ENCODE data around the gene IPO11. TPM values are rescaled to one million over a fixed set of nuclear protein-coding genes. Genes with fewer than 3 reads are reported as not detected.

IPO11 gene
- total RNA-seq, 4 donors from 2014 or later, result 20.4 to 44.6 (median 34.1) TPM

GRCh38 chr5:62587737-62588136 is 175.2 kb downstream of the IPO11 start:
- 87 to 89% methylated on average over 3 of the region's 3 CpGs for WGBS, 2 donors
- Histone ChIP-seq H3K4me1 (peaks cover 0 to 4% (median 0%) of the 10 kb centered on the region in 4 donors), H3K9me3 (no peaks in the 10 kb centered on the region), H3K36me3 (peaks cover 0 to 38% (median 3%) of the 10 kb centered on the region in 3 donors), H3K4me3 (no peak overlapping the region), H3K27me3 (no peaks in the 10 kb centered on the region), H3K27ac (no peak overlapping the region)
- TF ChIP-seq EP300 (IDR thresholded peaks at IDR 0.05), result no peak
- no peak for TF ChIP-seq POLR2A (IDR thresholded peaks at IDR 0.05)
- no peak for TF ChIP-seq CTCF (IDR thresholded peaks at IDR 0.05)
- DNase-seq (ENCODE audit: low spot score in 2 of 2), result no peak

- 95 to 97% methylated on average over 4 of the region's 4 CpGs for WGBS, 2 donors
- peaks cover 0 to 4% (median 0%) of the 10 kb centered on the region in 4 donors for H3K4me1 ChIP-seq
- peaks cover 0 to 47% (median 3%) of the 10 kb centered on the region in 3 donors for H3K36me3 ChIP-seq
- TF ChIP-seq CTCF (IDR thresholded peaks at IDR 0.05) (no peak), EP300 (IDR thresholded peaks at IDR 0.05) (no peak), POLR2A (IDR thresholded peaks at IDR 0.05) (no peak)
- H3K27me3 ChIP-seq, result no peaks in the 10 kb centered on the region
- no peaks in the 10 kb centered on the region for H3K9me3 ChIP-seq
- no peak for DNase-seq (ENCODE audit: low spot score in 2 of 2)
- H3K4me3 ChIP-seq, result no peak overlapping the region
- H3K27ac ChIP-seq, result no peak overlapping the region
These were observed 176.1 kb downstream of the IPO11 start for GRCh38 chr5:62588668-62589067.

- WGBS, 2 donors, result 95 to 100% methylated on average over 2 of the region's 2 CpGs
- no peaks in the 10 kb centered on the region for H3K27me3 ChIP-seq
- H3K9me3 ChIP-seq, result no peaks in the 10 kb centered on the region
- no peak overlapping the region for H3K27ac ChIP-seq
- no peak overlapping the region for H3K4me3 ChIP-seq
- TF ChIP-seq EP300 (IDR thresholded peaks at IDR 0.05), result no peak
- TF ChIP-seq POLR2A (IDR thresholded peaks at IDR 0.05), result no peak
- no peak for TF ChIP-seq CTCF (IDR thresholded peaks at IDR 0.05)
- no peak for DNase-seq (ENCODE audit: low spot score in 2 of 2)
- H3K4me1 ChIP-seq, result peaks cover 0 to 4% (median 0%) of the 10 kb centered on the region in 4 donors
- peaks cover 0 to 55% (median 3%) of the 10 kb centered on the region in 3 donors for H3K36me3 ChIP-seq
These were observed 176.9 kb downstream of the IPO11 start for GRCh38 chr5:62589504-62589903.

- H3K27ac ChIP-seq, result no peak overlapping the region
- H3K36me3 ChIP-seq, result peaks cover 0 to 60% (median 3%) of the 10 kb centered on the region in 3 donors
- no peak for TF ChIP-seq POLR2A (IDR thresholded peaks at IDR 0.05)
- no peak for TF ChIP-seq EP300 (IDR thresholded peaks at IDR 0.05)
- TF ChIP-seq CTCF (IDR thresholded peaks at IDR 0.05), result no peak
- no peak overlapping the region for H3K4me3 ChIP-seq
- no peaks in the 10 kb centered on the region for H3K9me3 ChIP-seq
- no peak for DNase-seq (ENCODE audit: low spot score in 2 of 2)
- WGBS, 2 donors, result 93 to 95% methylated on average over 2 of the region's 2 CpGs
- no peaks in the 10 kb centered on the region for H3K27me3 ChIP-seq
- H3K4me1 ChIP-seq, result peaks cover 0 to 3% (median 0%) of the 10 kb centered on the region in 4 donors
These were observed 177.8 kb downstream of the IPO11 start for GRCh38 chr5:62590387-62590786.

GRCh38 chr5:62592558-62592957 is 180.0 kb downstream of the IPO11 start:
- 80 to 89% methylated on average over 8 of the region's 8 CpGs for WGBS, 2 donors
- TF ChIP-seq EP300 (IDR thresholded peaks at IDR 0.05), result no peak
- TF ChIP-seq POLR2A (IDR thresholded peaks at IDR 0.05), result no peak
- no peak for TF ChIP-seq CTCF (IDR thresholded peaks at IDR 0.05)
- H3K4me1 ChIP-seq, result no peaks in the 10 kb centered on the region
- no peaks in the 10 kb centered on the region for H3K27me3 ChIP-seq
- no peaks in the 10 kb centered on the region for H3K9me3 ChIP-seq
- H3K36me3 ChIP-seq, result peaks cover 0 to 58% (median 3%) of the 10 kb centered on the region in 3 donors
- no peak overlapping the region for H3K4me3 ChIP-seq
- no peak overlapping the region for H3K27ac ChIP-seq
- no peak for DNase-seq (ENCODE audit: low spot score in 2 of 2)
